ENCODE measurements around the gene AMZ2. TPM values are rescaled to one million over a fixed set of nuclear protein-coding genes. Genes with fewer than 3 reads are reported as not detected.
A peak's percentile ranks its signal among the peaks of the same experiment; 100 is the strongest.

AMZ2 gene
- total RNA-seq, 1 donor from 2014 or later = 76.2 TPM

- Mint-ChIP-seq H3K4me1 (ENCODE audit: low read depth, unreplicated experiment) (peaks cover 5% of the 10 kb centered on the region), H3K27ac (ENCODE audit: unreplicated experiment) (no peak overlapping the region), H3K9me3 (ENCODE audit: unreplicated experiment) (no peaks in the 10 kb centered on the region), H3K36me3 (ENCODE audit: low read depth, unreplicated experiment) (no peaks in the 10 kb centered on the region), H3K27me3 (ENCODE audit: low read depth, unreplicated experiment) (peaks cover 37% of the 10 kb centered on the region), H3K4me3 (ENCODE audit: unreplicated experiment) (no peak overlapping the region)
- no peak overlapping the region for H3K4me3 ChIP-seq (ENCODE audit: insufficient read depth, low read depth, low read length)
- no peak overlapping the region for H3K27ac ChIP-seq (ENCODE audit: low read depth, low read length)
- TF ChIP-seq CTCF (IDR thresholded peaks at IDR 0.05; ENCODE audit: insufficient read depth, low read depth, low read length) (no peak), EZH2 (IDR thresholded peaks at IDR 0.05; ENCODE audit: insufficient read depth, low read length) (no peak)
- no peaks in the 10 kb centered on the region for H3K36me3 ChIP-seq (ENCODE audit: insufficient read depth, low read length)
- H3K27me3 ChIP-seq (ENCODE audit: insufficient read depth, low read length) = peaks cover 14% of the 10 kb centered on the region
- DNase-seq (ENCODE audit: low read depth) = no peak
- H3K4me1 ChIP-seq (ENCODE audit: insufficient read depth, low read length) = peaks cover 6% of the 10 kb centered on the region
- no peak overlapping the region for H3K9ac ChIP-seq (ENCODE audit: low read length)
- no peaks in the 10 kb centered on the region for H3K79me2 ChIP-seq (ENCODE audit: insufficient read depth, low read length)
- peaks cover 8% of the 10 kb centered on the region for H4K20me1 ChIP-seq (ENCODE audit: insufficient read depth, low read length)
- H3K4me2 ChIP-seq (ENCODE audit: low read length) = no peak overlapping the region
- H2AFZ ChIP-seq (ENCODE audit: low read depth, low read length) = no peak overlapping the region
- H3K9me3 ChIP-seq (ENCODE audit: insufficient read depth, low read depth, low read length) = no peaks in the 10 kb centered on the region
- FAIRE-seq = no peak
Measured at GRCh38 chr17:68288375-68288774, 40.5 kb downstream of the AMZ2 start.

GRCh38 chr17:68288804-68289203 is 41.0 kb downstream of the AMZ2 start:
- no peak for FAIRE-seq
- no peak for TF ChIP-seq CTCF (IDR thresholded peaks at IDR 0.05; ENCODE audit: insufficient read depth, low read depth, low read length)
- no peak for TF ChIP-seq EZH2 (IDR thresholded peaks at IDR 0.05; ENCODE audit: insufficient read depth, low read length)
- peaks cover 14% of the 10 kb centered on the region for H3K27me3 ChIP-seq (ENCODE audit: insufficient read depth, low read length)
- no peaks in the 10 kb centered on the region for H3K79me2 ChIP-seq (ENCODE audit: insufficient read depth, low read length)
- H3K4me1 ChIP-seq (ENCODE audit: insufficient read depth, low read length) = peaks cover 6% of the 10 kb centered on the region
- H3K4me3 ChIP-seq (ENCODE audit: insufficient read depth, low read depth, low read length) = no peak overlapping the region
- no peak overlapping the region for H2AFZ ChIP-seq (ENCODE audit: low read depth, low read length)
- Mint-ChIP-seq H3K9me3 (ENCODE audit: unreplicated experiment) (no peaks in the 10 kb centered on the region), H3K4me3 (ENCODE audit: unreplicated experiment) (no peak overlapping the region), H3K4me1 (ENCODE audit: low read depth, unreplicated experiment) (peaks cover 5% of the 10 kb centered on the region), H3K27ac (ENCODE audit: unreplicated experiment) (no peak overlapping the region), H3K36me3 (ENCODE audit: low read depth, unreplicated experiment) (no peaks in the 10 kb centered on the region), H3K27me3 (ENCODE audit: low read depth, unreplicated experiment) (peaks cover 38% of the 10 kb centered on the region)
- H3K4me2 ChIP-seq (ENCODE audit: low read length) = no peak overlapping the region
- no peaks in the 10 kb centered on the region for H3K9me3 ChIP-seq (ENCODE audit: insufficient read depth, low read depth, low read length)
- no peak overlapping the region for H3K9ac ChIP-seq (ENCODE audit: low read length)
- no peaks in the 10 kb centered on the region for H3K36me3 ChIP-seq (ENCODE audit: insufficient read depth, low read length)
- no peak overlapping the region for H3K27ac ChIP-seq (ENCODE audit: low read depth, low read length)
- H4K20me1 ChIP-seq (ENCODE audit: insufficient read depth, low read length) = peaks cover 8% of the 10 kb centered on the region
- DNase-seq (ENCODE audit: low read depth) = no peak

- H3K9me3 Mint-ChIP-seq (ENCODE audit: unreplicated experiment) = no peaks in the 10 kb centered on the region
Measured at GRCh38 chr17:68289473-68289872, 41.6 kb downstream of the AMZ2 start.

More at GRCh38 chr17:68289473-68289872, 41.6 kb downstream of the AMZ2 start:
- Histone ChIP-seq H3K27ac (ENCODE audit: low read depth, low read length) (no peak overlapping the region), H3K9ac (ENCODE audit: low read length) (no peak overlapping the region), H3K4me1 (ENCODE audit: insufficient read depth, low read length) (peaks cover 6% of the 10 kb centered on the region), H3K9me3 (ENCODE audit: insufficient read depth, low read depth, low read length) (no peaks in the 10 kb centered on the region), H2AFZ (ENCODE audit: low read depth, low read length) (no peak overlapping the region), H4K20me1 (ENCODE audit: insufficient read depth, low read length) (peaks cover 8% of the 10 kb centered on the region), H3K4me3 (ENCODE audit: insufficient read depth, low read depth, low read length) (no peak overlapping the region), H3K79me2 (ENCODE audit: insufficient read depth, low read length) (no peaks in the 10 kb centered on the region), H3K36me3 (ENCODE audit: insufficient read depth, low read length) (no peaks in the 10 kb centered on the region), H3K27me3 (ENCODE audit: insufficient read depth, low read length) (peaks cover 14% of the 10 kb centered on the region), H3K4me2 (ENCODE audit: low read length) (peak overlapping the region; percentile 97)
- TF ChIP-seq EZH2 (IDR thresholded peaks at IDR 0.05; ENCODE audit: insufficient read depth, low read length) (no peak), CTCF (IDR thresholded peaks at IDR 0.05; ENCODE audit: insufficient read depth, low read depth, low read length) (no peak)
- Mint-ChIP-seq H3K36me3 (ENCODE audit: low read depth, unreplicated experiment) (no peaks in the 10 kb centered on the region), H3K4me3 (ENCODE audit: unreplicated experiment) (no peak overlapping the region), H3K27me3 (ENCODE audit: low read depth, unreplicated experiment) (peaks cover 43% of the 10 kb centered on the region), H3K4me1 (ENCODE audit: low read depth, unreplicated experiment) (peaks cover 5% of the 10 kb centered on the region), H3K27ac (ENCODE audit: unreplicated experiment) (no peak overlapping the region)
- DNase-seq (ENCODE audit: low read depth) (no peak), FAIRE-seq (no peak)

Measured in astrocyte (in vitro differentiated cells and primary cell).